A549 (cell line): Measurements from ENCODE around the gene CFAP61.

Experiments
- BCL3 ChIP-seq: fragments of >200 bp; sonication (Bioruptor Twin); formaldehyde crosslinking; IDR thresholded peaks from 3 replicates; pipeline ENCODE4 v1.6.1; 2016
- CTCF ChIP-seq: fragments of >200 bp; sonication (Bioruptor Twin); formaldehyde crosslinking; IDR thresholded peaks from 3 replicates; pipeline ENCODE4 v1.5.1; 2016
- ESRRA ChIP-seq: fragments of 150-350 bp; IDR thresholded peaks from 2 replicates; pipeline ENCODE4 v1.6.1; 2014; ENCODE audit warnings: mild to moderate bottlenecking, low read length, borderline replicate concordance
- HOXA7 ChIP-seq: fragments of 250-450 bp; sonication (Bioruptor Pico); IDR thresholded peaks from 2 replicates; pipeline ENCODE4 v1.5.0; 2020; ENCODE audit warnings: mild to moderate bottlenecking, moderate library complexity
- KDM1A ChIP-seq: fragments of 200-600 bp; sonication (generic); IDR thresholded peaks from 2 replicates; pipeline ENCODE4 v1.6.1; 2016; ENCODE audit warnings: low read depth, mild to moderate bottlenecking
- KDM5A ChIP-seq: fragments of 200-600 bp; sonication (generic); IDR thresholded peaks from 2 replicates; pipeline ENCODE4 v1.6.1; 2016; ENCODE audit warnings: antibody characterized with exemption, mild to moderate bottlenecking
- PBX3 ChIP-seq: IDR thresholded peaks from 2 replicates; pipeline ENCODE4 v1.6.1; 2012
- REST ChIP-seq: fragments of 200-600 bp; sonication (generic); IDR thresholded peaks from 2 replicates; pipeline ENCODE4 v1.6.1; 2016; ENCODE audit warnings: antibody characterized with exemption, mild to moderate bottlenecking, moderate library complexity

- no peak for TF ChIP-seq CTCF
- no peak for TF ChIP-seq ESRRA
- no peak for TF ChIP-seq REST
- TF ChIP-seq BCL3 = no peak
- no peak for TF ChIP-seq PBX3
- TF ChIP-seq KDM1A = no peak
- no peak for TF ChIP-seq KDM5A
- no peak for TF ChIP-seq HOXA7 (CRISPR knock-in tag)
Observed at GRCh38 chr20:20134941-20135575, 82.7 kb downstream of the CFAP61 start.
